HL-60 (cell line): ENCODE data around the gene ITGA8.

Source experiments
- CTCF ChIP-seq: IDR thresholded peaks from one replicate; pipeline ENCODE4 v1.5.1; 2011; ENCODE audit warnings: low read length, control low read depth, inconsistent platforms; ENCODE audit not compliant: insufficient read depth
- POLR2AphosphoS5 ChIP-seq: IDR thresholded peaks from 2 replicates; pipeline ENCODE4 v1.6.1; 2012; ENCODE audit warnings: low read depth
- REST ChIP-seq: IDR thresholded peaks from 2 replicates; pipeline ENCODE4 v1.6.1; 2012; ENCODE audit warnings: low read depth; ENCODE audit not compliant: insufficient replicate concordance
- SPI1 ChIP-seq: IDR thresholded peaks from 2 replicates; pipeline ENCODE4 v1.6.1; 2012; ENCODE audit warnings: low read depth, mild to moderate bottlenecking, borderline replicate concordance

GRCh38 chr10:15704581-15704968 is 15.1 kb downstream of the ITGA8 start:
- TF ChIP-seq CTCF (no peak), POLR2AphosphoS5 (no peak), SPI1 (no peak), REST (no peak)
